Measurements from ENCODE around the gene KAZALD1.
A peak's percentile ranks its signal among the peaks of the same experiment; 100 is the strongest.

The KAZALD1 gene

DNA sequence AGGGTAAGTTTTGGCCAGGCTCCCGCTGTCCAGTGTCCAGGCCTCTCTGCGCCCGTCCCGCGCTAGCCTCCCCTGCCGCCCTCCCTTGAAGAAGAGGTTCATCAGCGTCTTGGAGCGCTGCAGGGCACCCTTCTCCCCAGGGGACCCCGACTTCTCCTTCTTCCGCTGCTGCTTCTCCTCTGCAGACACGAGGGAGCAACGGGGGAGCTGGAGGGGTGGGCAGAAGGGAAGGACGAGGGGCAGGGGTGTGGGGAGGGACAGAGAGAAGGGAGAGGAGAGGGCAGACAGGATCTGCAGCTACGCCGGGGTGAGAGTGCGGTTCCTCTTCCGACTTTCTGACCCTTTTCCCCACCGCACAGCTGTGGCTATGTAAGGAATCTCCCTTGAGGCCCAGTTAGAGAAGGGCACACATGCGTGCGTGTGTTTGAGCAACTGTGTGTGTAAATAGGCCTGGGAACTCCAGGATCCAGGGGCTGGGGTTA is 43.6 kb upstream of the KAZALD1 start:
- Histone ChIP-seq H3F3A (ENCODE audit: insufficient read depth, low read length) (no peaks in the 10 kb centered on the region), H2AFZ (ENCODE audit: low read length) (no peak overlapping the region), H3K79me2 (ENCODE audit: insufficient read depth, low read length) (no peaks in the 10 kb centered on the region), H4K20me1 (ENCODE audit: insufficient read depth, low read length) (no peaks in the 10 kb centered on the region), H3K4me2 (ENCODE audit: low read length) (no peak overlapping the region), H3K9me3 (ENCODE audit: low read length) (no peaks in the 10 kb centered on the region), H3K27me3 (ENCODE audit: insufficient read depth, low read length) (no peaks in the 10 kb centered on the region), H3K4me1 (ENCODE audit: insufficient read depth, low read length, severe bottlenecking) (no peaks in the 10 kb centered on the region), H3K9ac (ENCODE audit: low read length) (no peak overlapping the region), H3K36me3 (ENCODE audit: insufficient read depth, low read length) (no peaks in the 10 kb centered on the region), H3K9me2 (ENCODE audit: low read depth, low read length) (no peaks in the 10 kb centered on the region), H3K27ac (ENCODE audit: low read depth, low read length, poor library complexity, severe bottlenecking) (no peak overlapping the region), H3K4me3 (ENCODE audit: low read depth, low read length, poor library complexity, severe bottlenecking) (no peak overlapping the region)
- TF ChIP-seq, protein P1, sequence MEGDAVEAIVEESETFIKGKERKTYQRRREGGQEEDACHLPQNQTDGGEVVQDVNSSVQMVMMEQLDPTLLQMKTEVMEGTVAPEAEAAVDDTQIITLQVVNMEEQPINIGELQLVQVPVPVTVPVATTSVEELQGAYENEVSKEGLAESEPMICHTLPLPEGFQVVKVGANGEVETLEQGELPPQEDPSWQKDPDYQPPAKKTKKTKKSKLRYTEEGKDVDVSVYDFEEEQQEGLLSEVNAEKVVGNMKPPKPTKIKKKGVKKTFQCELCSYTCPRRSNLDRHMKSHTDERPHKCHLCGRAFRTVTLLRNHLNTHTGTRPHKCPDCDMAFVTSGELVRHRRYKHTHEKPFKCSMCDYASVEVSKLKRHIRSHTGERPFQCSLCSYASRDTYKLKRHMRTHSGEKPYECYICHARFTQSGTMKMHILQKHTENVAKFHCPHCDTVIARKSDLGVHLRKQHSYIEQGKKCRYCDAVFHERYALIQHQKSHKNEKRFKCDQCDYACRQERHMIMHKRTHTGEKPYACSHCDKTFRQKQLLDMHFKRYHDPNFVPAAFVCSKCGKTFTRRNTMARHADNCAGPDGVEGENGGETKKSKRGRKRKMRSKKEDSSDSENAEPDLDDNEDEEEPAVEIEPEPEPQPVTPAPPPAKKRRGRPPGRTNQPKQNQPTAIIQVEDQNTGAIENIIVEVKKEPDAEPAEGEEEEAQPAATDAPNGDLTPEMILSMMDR (IDR thresholded peaks at IDR 0.05; ENCODE audit: low read length) = no peak
- TF ChIP-seq EZH2 (IDR thresholded peaks at IDR 0.05; ENCODE audit: borderline replicate concordance, low read length) = no peak

DNA sequence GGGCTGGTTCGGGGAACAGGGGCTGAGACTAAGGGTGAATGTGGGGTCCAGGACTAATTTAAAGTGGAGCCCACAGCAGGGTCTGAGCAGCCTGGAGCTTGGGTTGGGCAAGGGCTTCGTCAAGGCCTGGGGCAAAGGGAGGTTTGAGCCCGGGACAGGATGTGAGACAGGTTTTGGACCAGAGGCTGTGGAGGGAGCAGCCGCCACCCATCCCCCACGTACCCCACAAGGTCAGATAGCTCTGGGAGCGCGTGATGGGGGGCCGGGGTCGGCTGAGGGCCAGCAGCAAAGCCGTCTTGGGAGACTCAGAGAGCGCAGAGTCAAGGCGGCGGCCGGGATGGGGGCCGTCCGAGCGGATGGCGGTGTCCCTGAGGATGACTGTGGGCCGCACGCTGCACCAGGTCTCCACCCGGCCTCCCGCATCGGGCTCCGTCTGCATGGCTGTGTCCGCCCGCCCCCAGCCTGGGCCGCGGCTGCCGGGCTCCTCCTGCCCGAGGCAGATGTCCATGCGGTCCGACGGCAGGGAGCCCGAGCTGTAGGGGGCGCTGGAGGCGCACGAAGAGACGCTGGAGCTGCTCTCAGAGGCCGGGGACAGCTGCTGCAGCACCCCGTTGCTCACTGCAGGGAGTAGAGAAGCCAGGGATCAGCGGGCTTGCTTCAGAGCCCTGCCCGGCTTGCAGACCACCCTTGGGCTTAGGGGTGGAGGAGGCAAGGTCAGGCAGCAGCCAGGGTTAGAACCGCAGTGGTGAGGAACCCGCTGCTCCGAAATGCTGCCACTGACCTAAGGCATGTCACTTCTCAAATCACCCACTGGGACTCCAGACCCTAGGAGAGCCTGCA is 43.0 kb upstream of the KAZALD1 start:
- no peaks in the 10 kb centered on the region for H3K9me3 ChIP-seq (ENCODE audit: low read length)
- no peak overlapping the region for H3K27ac ChIP-seq (ENCODE audit: low read depth, low read length, poor library complexity, severe bottlenecking)
- no peaks in the 10 kb centered on the region for H4K20me1 ChIP-seq (ENCODE audit: insufficient read depth, low read length)
- H3K79me2 ChIP-seq (ENCODE audit: insufficient read depth, low read length) = no peaks in the 10 kb centered on the region
- H2AFZ ChIP-seq (ENCODE audit: low read length) = no peak overlapping the region
- no peak for TF ChIP-seq EZH2 (IDR thresholded peaks at IDR 0.05; ENCODE audit: borderline replicate concordance, low read length)
- TF ChIP-seq, protein P1 (IDR thresholded peaks at IDR 0.05; ENCODE audit: low read length) = peak; percentile 46
- H3K4me2 ChIP-seq (ENCODE audit: low read length) = no peak overlapping the region
- H3K4me1 ChIP-seq (ENCODE audit: insufficient read depth, low read length, severe bottlenecking) = no peaks in the 10 kb centered on the region
- no peak overlapping the region for H3K4me3 ChIP-seq (ENCODE audit: low read depth, low read length, poor library complexity, severe bottlenecking)
- no peaks in the 10 kb centered on the region for H3F3A ChIP-seq (ENCODE audit: insufficient read depth, low read length)
- no peaks in the 10 kb centered on the region for H3K9me2 ChIP-seq (ENCODE audit: low read depth, low read length)
- H3K36me3 ChIP-seq (ENCODE audit: insufficient read depth, low read length) = no peaks in the 10 kb centered on the region
- no peak overlapping the region for H3K9ac ChIP-seq (ENCODE audit: low read length)
- no peaks in the 10 kb centered on the region for H3K27me3 ChIP-seq (ENCODE audit: insufficient read depth, low read length)

DNA sequence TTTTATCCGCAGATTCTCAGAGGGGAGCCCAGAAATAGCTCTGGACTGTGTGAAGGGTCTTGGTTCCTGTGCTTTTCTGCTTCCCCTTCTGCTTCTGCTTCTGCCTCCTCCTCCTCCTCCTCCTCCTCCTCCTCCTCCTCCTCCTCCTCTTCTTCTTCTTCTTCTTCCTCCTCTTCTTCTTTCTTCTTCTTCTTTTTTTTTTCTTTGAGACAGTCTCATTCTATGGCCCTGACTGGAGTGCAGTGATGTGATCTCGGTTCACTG is 42.4 kb upstream of the KAZALD1 start:
- Histone ChIP-seq H3K9ac (ENCODE audit: low read length) (no peak overlapping the region), H3K4me2 (ENCODE audit: low read length) (no peak overlapping the region), H4K20me1 (ENCODE audit: insufficient read depth, low read length) (no peaks in the 10 kb centered on the region), H3K36me3 (ENCODE audit: insufficient read depth, low read length) (no peaks in the 10 kb centered on the region), H3K4me1 (ENCODE audit: insufficient read depth, low read length, severe bottlenecking) (no peaks in the 10 kb centered on the region), H3K79me2 (ENCODE audit: insufficient read depth, low read length) (no peaks in the 10 kb centered on the region), H3K9me3 (ENCODE audit: low read length) (no peaks in the 10 kb centered on the region), H2AFZ (ENCODE audit: low read length) (no peak overlapping the region), H3K27ac (ENCODE audit: low read depth, low read length, poor library complexity, severe bottlenecking) (no peak overlapping the region), H3F3A (ENCODE audit: insufficient read depth, low read length) (no peaks in the 10 kb centered on the region), H3K9me2 (ENCODE audit: low read depth, low read length) (no peaks in the 10 kb centered on the region), H3K27me3 (ENCODE audit: insufficient read depth, low read length) (no peaks in the 10 kb centered on the region), H3K4me3 (ENCODE audit: low read depth, low read length, poor library complexity, severe bottlenecking) (no peak overlapping the region)
- TF ChIP-seq EZH2 (IDR thresholded peaks at IDR 0.05; ENCODE audit: borderline replicate concordance, low read length) = no peak
- TF ChIP-seq, protein P1 (IDR thresholded peaks at IDR 0.05; ENCODE audit: low read length) = no peak

Measured in OCI-LY1 (cell line).